Measurements from ENCODE around the gene SDHAF1.

Gene SDHAF1

GRCh38 chr19:36030264-36031148, 35.5 kb downstream of the SDHAF1 start:
- H3K9me2 ChIP-seq (ENCODE audit: low read depth, low read length): no peaks in the 10 kb centered on the region
- no peak overlapping the region for H2AFZ ChIP-seq (ENCODE audit: low read length)
- TF ChIP-seq EZH2 (IDR thresholded peaks at IDR 0.05; ENCODE audit: borderline replicate concordance, low read length): no peak
- no peak; the same call in 1 of the 2 replicates for TF ChIP-seq CTCF (IDR thresholded peaks at IDR 0.05; ENCODE audit: low read length)
- no peaks in the 10 kb centered on the region for H3K27me3 ChIP-seq (ENCODE audit: insufficient read depth, low read length)
- H3K4me1 ChIP-seq (ENCODE audit: insufficient read depth, low read length, severe bottlenecking): peaks cover 12% of the 10 kb centered on the region
- no peak overlapping the region for H3K4me3 ChIP-seq (ENCODE audit: low read depth, low read length, poor library complexity, severe bottlenecking)
- no peak overlapping the region for H3K9ac ChIP-seq (ENCODE audit: low read length)
- no peak overlapping the region for H3K4me2 ChIP-seq (ENCODE audit: low read length)
- no peaks in the 10 kb centered on the region for H3K79me2 ChIP-seq (ENCODE audit: insufficient read depth, low read length)
- no peaks in the 10 kb centered on the region for H3F3A ChIP-seq (ENCODE audit: insufficient read depth, low read length)
- no peak overlapping the region for H3K27ac ChIP-seq (ENCODE audit: low read depth, low read length, poor library complexity, severe bottlenecking)
- no peaks in the 10 kb centered on the region for H4K20me1 ChIP-seq (ENCODE audit: insufficient read depth, low read length)
- 0 out of 2 replicates have a peak, but pooled peaks cover 6% of the 10 kb centered on the region for H3K36me3 ChIP-seq (ENCODE audit: insufficient read depth, low read length)
- no peaks in the 10 kb centered on the region for H3K9me3 ChIP-seq (ENCODE audit: low read length)

- no peak overlapping the region for H3K4me2 ChIP-seq (ENCODE audit: low read length)
Observed at GRCh38 chr19:36031308-36031707, 36.3 kb downstream of the SDHAF1 start.

GRCh38 chr19:36032251-36033104, 37.5 kb downstream of the SDHAF1 start, which contains the start of gene CLIP3:
TSS of gene CLIP3 (minus strand) at chr19:36032873. CDS start at chr19:36032357, 516 bp downstream.
- Histone ChIP-seq H3K4me2 (ENCODE audit: low read length) (peak within 1 kb of the TSS; percentile 95), H3K9me2 (ENCODE audit: low read depth, low read length) (no peaks in the 10 kb centered on the region), H3K27ac (ENCODE audit: low read depth, low read length, poor library complexity, severe bottlenecking) (no peak within 1 kb of the TSS), H3K36me3 (ENCODE audit: insufficient read depth, low read length) (no peaks in the 10 kb centered on the region), H3K27me3 (ENCODE audit: insufficient read depth, low read length) (no peaks in the 10 kb centered on the region), H3K4me3 (ENCODE audit: low read depth, low read length, poor library complexity, severe bottlenecking) (peak within 1 kb of the TSS; percentile 89), H2AFZ (ENCODE audit: low read length) (peak within 1 kb of the TSS; percentile 71; the same call in 1 of the 2 replicates), H3F3A (ENCODE audit: insufficient read depth, low read length) (no peaks in the 10 kb centered on the region), H4K20me1 (ENCODE audit: insufficient read depth, low read length) (no peaks in the 10 kb centered on the region), H3K79me2 (ENCODE audit: insufficient read depth, low read length) (no peaks in the 10 kb centered on the region), H3K4me1 (ENCODE audit: insufficient read depth, low read length, severe bottlenecking) (peaks cover 12% of the 10 kb centered on the region), H3K9me3 (ENCODE audit: low read length) (no peaks in the 10 kb centered on the region), H3K9ac (ENCODE audit: low read length) (peak within 1 kb of the TSS; percentile 80)
- TF ChIP-seq EZH2 (IDR thresholded peaks at IDR 0.05; ENCODE audit: borderline replicate concordance, low read length): no peak
- TF ChIP-seq CTCF (IDR thresholded peaks at IDR 0.05; ENCODE audit: low read length): no peak

More at GRCh38 chr19:36031308-36031707, 36.3 kb downstream of the SDHAF1 start:
- Histone ChIP-seq H3K9me3 (ENCODE audit: low read length) (no peaks in the 10 kb centered on the region), H3K9me2 (ENCODE audit: low read depth, low read length) (no peaks in the 10 kb centered on the region), H3K27ac (ENCODE audit: low read depth, low read length, poor library complexity, severe bottlenecking) (no peak overlapping the region), H2AFZ (ENCODE audit: low read length) (no peak overlapping the region), H3K27me3 (ENCODE audit: insufficient read depth, low read length) (no peaks in the 10 kb centered on the region), H3F3A (ENCODE audit: insufficient read depth, low read length) (no peaks in the 10 kb centered on the region), H4K20me1 (ENCODE audit: insufficient read depth, low read length) (no peaks in the 10 kb centered on the region), H3K4me3 (ENCODE audit: low read depth, low read length, poor library complexity, severe bottlenecking) (no peak overlapping the region), H3K79me2 (ENCODE audit: insufficient read depth, low read length) (no peaks in the 10 kb centered on the region), H3K9ac (ENCODE audit: low read length) (no peak overlapping the region), H3K36me3 (ENCODE audit: insufficient read depth, low read length) (0 out of 2 replicates have a peak, but pooled peaks cover 6% of the 10 kb centered on the region), H3K4me1 (ENCODE audit: insufficient read depth, low read length, severe bottlenecking) (peaks cover 12% of the 10 kb centered on the region)
- no peak for TF ChIP-seq EZH2 (IDR thresholded peaks at IDR 0.05; ENCODE audit: borderline replicate concordance, low read length)
